GM12892 (cell line): ENCODE measurements around the gene F2RL2.

Experiments used
- POLR2A ChIP-seq: IDR thresholded peaks from 2 replicates; pipeline ENCODE4 v1.6.1; 2011; ENCODE audit warnings: low read depth, low read length, control low read depth
- POLR2AphosphoS5 ChIP-seq: IDR thresholded peaks from 2 replicates; pipeline ENCODE4 v1.6.1; 2011; ENCODE audit warnings: low read depth, low read length, control low read depth

DNA sequence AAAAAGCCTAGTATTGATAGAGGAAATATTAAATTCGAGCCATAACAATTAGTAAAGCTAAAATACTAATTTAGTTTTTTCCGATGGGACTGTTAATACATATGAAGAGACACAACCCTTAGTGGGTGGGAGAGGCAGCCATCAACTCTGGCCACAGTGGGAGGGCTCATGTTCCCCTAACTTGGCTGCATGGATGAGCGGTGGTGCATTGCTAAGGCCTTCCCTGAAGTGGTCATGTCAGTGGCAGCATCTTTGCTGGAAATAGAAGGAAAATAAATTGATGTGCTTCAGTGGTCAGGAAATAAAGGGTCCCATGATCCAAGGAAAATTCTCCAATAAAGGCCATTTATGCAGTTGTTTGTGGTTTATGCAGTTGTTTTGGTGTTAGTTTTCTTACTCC, 33.9 kb upstream of the F2RL2 start:
- TF ChIP-seq POLR2AphosphoS5 (no peak), POLR2A (no peak)
